KMS-11 (cell line): ENCODE results near the gene LGALS9.
"Not testable (repeated sequence)": the region's sequence is repeated elsewhere in the genome, so short reads cannot be mapped to it uniquely, and the experiment has no call there.

Source experiments
- H2AFZ ChIP-seq: fragments of 200-600 bp; sonication (generic); 2 replicates; pipeline ENCODE4 v1.6.1; 2016; ENCODE audit warnings: antibody characterized with exemption, mixed run types, low read depth
- H3K27ac ChIP-seq: fragments of 200-600 bp; sonication (generic); 2 replicates; pipeline ENCODE4 v1.6.1; 2016; ENCODE audit warnings: mild to moderate bottlenecking, mixed run types
- H3K27me3 ChIP-seq: fragments of 200-600 bp; sonication (generic); 2 replicates; pipeline ENCODE4 v1.6.1; 2017; ENCODE audit warnings: mild to moderate bottlenecking, low read depth, mixed run types, moderate library complexity; ENCODE audit not compliant: insufficient read depth
- H3K36me3 ChIP-seq: fragments of 200-600 bp; sonication (generic); 2 replicates; pipeline ENCODE4 v1.6.1; 2017; ENCODE audit warnings: mild to moderate bottlenecking, mixed run types; ENCODE audit not compliant: insufficient read depth
- H3K4me1 ChIP-seq: fragments of 200-600 bp; sonication (generic); 2 replicates; pipeline ENCODE4 v1.6.1; 2016; ENCODE audit warnings: mild to moderate bottlenecking, low read depth, mixed run types; ENCODE audit not compliant: poor library complexity, severe bottlenecking
- H3K4me2 ChIP-seq: fragments of 200-600 bp; sonication (generic); 2 replicates; pipeline ENCODE4 v1.7.0; 2016; ENCODE audit warnings: mild to moderate bottlenecking, mixed run types
- H3K4me3 ChIP-seq: fragments of 200-600 bp; sonication (generic); IDR thresholded peaks from 2 replicates; pipeline ENCODE4 v1.6.1; 2017; ENCODE audit warnings: low read depth, low read length, mixed read lengths; ENCODE audit not compliant: insufficient read depth
- H3K79me2 ChIP-seq: fragments of 200-600 bp; sonication (generic); 2 replicates; pipeline ENCODE4 v1.6.1; 2016; ENCODE audit warnings: low read depth, mixed run types; ENCODE audit not compliant: insufficient read depth
- H3K9ac ChIP-seq: fragments of 200-600 bp; sonication (generic); 2 replicates; pipeline ENCODE4 v1.6.1; 2016; ENCODE audit warnings: mild to moderate bottlenecking, mixed run types
- H4K20me1 ChIP-seq: fragments of 200-600 bp; sonication (generic); 2 replicates; pipeline ENCODE4 v1.6.1; 2016; ENCODE audit warnings: mild to moderate bottlenecking, mixed run types; ENCODE audit not compliant: insufficient read depth
- CTCF ChIP-seq: fragments of 200-600 bp; sonication (generic); conservative IDR thresholded peaks from 2 replicates; pipeline ENCODE4 v1.6.1; 2017; ENCODE audit warnings: low read depth, mild to moderate bottlenecking, antibody characterized with exemption, low read length, moderate library complexity, mixed read lengths

The LGALS9 gene

DNA sequence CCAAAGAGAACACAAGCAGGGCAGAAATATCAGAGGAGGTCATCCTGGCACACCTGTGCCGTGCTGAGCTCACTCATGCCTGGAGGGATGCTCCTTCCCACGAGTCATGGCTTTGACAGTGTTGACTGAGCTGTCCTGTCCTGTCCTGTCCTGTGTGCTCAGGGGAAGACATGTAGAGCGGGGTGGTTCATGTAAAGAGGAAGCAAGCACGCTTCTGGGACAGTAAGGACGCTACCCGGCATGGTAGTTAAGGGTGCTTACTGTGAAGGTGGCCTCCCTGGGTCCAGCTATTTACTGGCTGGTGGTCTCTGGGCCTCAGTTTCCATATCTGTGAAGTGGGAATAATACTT, 398 bp downstream of the LGALS9 start:
- Histone ChIP-seq H3K27ac (no peak overlapping the region), H3K4me3 (no peak overlapping the region), H3K36me3 (no peaks in the 10 kb centered on the region), H3K79me2 (no peaks in the 10 kb centered on the region), H4K20me1 (no peaks in the 10 kb centered on the region), H3K4me2 (peak overlapping the region; percentile 42), H3K27me3 (no peaks in the 10 kb centered on the region), H3K4me1 (peaks cover 7% of the 10 kb centered on the region), H2AFZ (no peak overlapping the region; the same call in 1 of the 2 replicates), H3K9ac (no peak overlapping the region; the same call in 1 of the 2 replicates)
- no peak for TF ChIP-seq CTCF

- Histone ChIP-seq H3K4me1 (peaks cover 7% of the 10 kb centered on the region), H3K27ac (no peak overlapping the region), H3K4me2 (no peak overlapping the region), H3K79me2 (no peaks in the 10 kb centered on the region), H3K27me3 (no peaks in the 10 kb centered on the region), H3K4me3 (no peak overlapping the region), H4K20me1 (no peaks in the 10 kb centered on the region), H3K36me3 (no peaks in the 10 kb centered on the region), H3K9ac (no peak overlapping the region), H2AFZ (no peak overlapping the region)
- no peak for TF ChIP-seq CTCF
Observed at GRCh38 chr17:27631897-27632725, 1.1 kb downstream of the LGALS9 start.

DNA sequence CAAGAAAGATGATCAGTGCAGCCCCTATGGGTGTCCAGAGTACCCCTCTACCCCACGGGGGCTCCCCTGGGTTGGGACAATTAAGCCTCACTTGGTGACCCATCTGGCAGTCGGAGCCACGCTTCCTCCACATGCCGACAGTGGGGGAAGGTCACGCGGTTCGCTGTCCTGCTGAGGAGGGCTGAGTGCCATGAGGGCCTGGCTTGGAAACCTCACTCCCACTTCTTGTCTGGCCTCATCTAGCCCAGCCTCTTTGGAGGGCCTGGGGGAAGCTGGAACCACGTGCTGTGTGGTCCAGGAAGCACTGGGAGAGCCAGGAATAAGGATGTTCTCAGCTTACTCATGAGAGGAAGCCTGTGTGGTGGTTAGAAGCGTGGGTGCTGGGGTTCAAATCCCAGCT, 1.8 kb downstream of the LGALS9 start:
- H3K27ac ChIP-seq, H2AFZ ChIP-seq, H3K36me3 ChIP-seq, H3K4me3 ChIP-seq, H3K27me3 ChIP-seq, H4K20me1 ChIP-seq, H3K79me2 ChIP-seq, H3K9ac ChIP-seq, H3K4me2 ChIP-seq, H3K4me1 ChIP-seq: not testable (repeated sequence)

- no peak overlapping the region for H3K4me3 ChIP-seq
Observed at GRCh38 chr17:27633312-27634025, 2.5 kb downstream of the LGALS9 start.

More at GRCh38 chr17:27633312-27634025, 2.5 kb downstream of the LGALS9 start:
- Histone ChIP-seq H3K9ac (no peak overlapping the region), H3K4me2 (no peak overlapping the region), H2AFZ (no peak overlapping the region), H3K27me3 (no peaks in the 10 kb centered on the region), H3K36me3 (no peaks in the 10 kb centered on the region), H3K79me2 (no peaks in the 10 kb centered on the region), H3K4me1 (peaks cover 7% of the 10 kb centered on the region), H4K20me1 (no peaks in the 10 kb centered on the region), H3K27ac (no peak overlapping the region)
- no peak for TF ChIP-seq CTCF
